Adrenal gland (tissue), 12 donors: Measurements from ENCODE around the gene KMT5B. TPM values are rescaled to one million over a fixed set of nuclear protein-coding genes. Genes with fewer than 3 reads are reported as not detected.

Source experiments
- DNase-seq, 7 donors: peaks; one replicate each; pipeline ENCODE4 v3.0.0-alpha.2; 2019 to 2020
- H3K27ac ChIP-seq, 5 donors: fragments of 200-600 bp; sonication (generic) in 4 of 5; 1 replicate in 3 of 5; 2 replicates in 2 of 5; pipeline versions ENCODE4 v1.5.1 to v1.8.0; 2016 to 2020; ENCODE audit warnings: mild to moderate bottlenecking in 1 of 5
- H3K27me3 ChIP-seq: fragments of 200-600 bp; 2 replicates; pipeline ENCODE4 v1.8.0; 2021
- H3K36me3 ChIP-seq, 2 donors: fragments of 200-600 bp; replicated peaks in 1 of 2; 1 replicate in 1 of 2; 2 replicates in 1 of 2; pipeline versions ENCODE4 v1.5.1 to v1.8.0; 2018 to 2022
- H3K4me1 ChIP-seq, 2 donors: fragments of 200-600 bp; replicated peaks in 1 of 2; 1 replicate in 1 of 2; 2 replicates in 1 of 2; pipeline versions ENCODE4 v1.5.1 to v1.8.0; 2018 to 2021
- H3K4me3 ChIP-seq, 4 donors: fragments of 200-600 bp; sonication (generic) in 3 of 4; one replicate each; pipeline ENCODE4 v1.5.1; 2016 to 2018
- H3K9me3 ChIP-seq, 3 donors: fragments of 200-600 bp; sonication (generic) in 1 of 3; replicated peaks in 1 of 3; 1 replicate in 2 of 3; 2 replicates in 1 of 3; pipeline versions ENCODE4 v1.5.1 to v1.8.0; 2016 to 2021
- CTCF ChIP-seq, 6 experiments: fragments of 450-650 bp in 4 of 6; fragments of 200-600 bp in 2 of 6; sonication (generic) in 1 of 6; IDR thresholded peaks; 1 replicate in 5 of 6; 2 replicates in 1 of 6; pipeline versions ENCODE4 v1.5.1 to v1.8.0; 2016 to 2021; ENCODE audit warnings: antibody characterized with exemption in 6 of 6, mild to moderate bottlenecking in 2 of 6, moderate library complexity in 1 of 6
- POLR2A ChIP-seq, 2 donors: fragments of 450-650 bp; IDR thresholded peaks; one replicate each; pipeline ENCODE4 v1.6.1; 2017; ENCODE audit warnings: antibody characterized with exemption in 2 of 2, mild to moderate bottlenecking in 2 of 2, moderate library complexity in 1 of 2
- WGBS, 4 donors: extraction: QIAGEN DNeasy Blood & Tissue Kit in 2 of 4; methylation state at CpG; one replicate each; pipeline versions ENCODE4 v1.1.5 to v1.1.7; 2013 to 2017; 5-methylcytosine and 5-hydroxymethylcytosine counted together
- intact Hi-C, 2 donors: fragments of 100-400 bp; cut with DNase I; formaldehyde crosslinking; loops; one replicate each; pipeline versions ENCODE4 v1.14.1 to v1.15.0; 2022 to 2023
- polyA plus RNA-seq, 3 donors: library from polyadenylated mRNA; stranded (reverse); fragments of 200-250 nt in 2 of 3; fragments of 350-450 nt in 1 of 3; fragmentation: Illumina TruSeq in 1 of 3; extraction: RNeasy Lipid Tissue Mini Kit (QIAGEN cat#74804) in 1 of 3; gene quantifications; one replicate each; pipeline ENCODE4 v1.2.3, GENCODE V29; 2013 to 2014
- total RNA-seq, 9 donors: library from RNA; depleted of rRNA in 4 of 9; stranded (reverse); fragments of >200 nt in 4 of 9; fragments of 120-200 nt in 1 of 9; fragmentation: NEBNext Ultra II Directional in 1 of 9; extraction: Animal tissue kit (Norgen Biotek cat#: 25700) in 1 of 9; gene quantifications; one replicate each; pipeline versions ENCODE4 v1.1.0 to v1.2.4, GENCODE V29; 2013 to 2023
- donor health status: healthy with polysubstance abuse.
- donor health status: Bipolar disorder and iron deficiency.
- donor health status: DM: yes; HTN: yes; CAD: no.
- donor health status: DM: no; HTN: no; CAD: no.
- donor health status: DM: no; HTN: no; CAD: no.
- donor health status: DM: yes; HTN: yes; CAD: no.

Gene KMT5B
- total and polyA plus RNA-seq, 12 donors, result 22.6 to 121 (median 36.9) TPM

GRCh38 chr11:68211546-68211945 lies 1.6 kb downstream of the KMT5B start:
- Histone ChIP-seq H3K27me3 (no peaks in the 10 kb centered on the region), H3K27ac (peak overlapping the region in 2 of 5 donors; percentile 0 to 85), H3K4me1 (peaks cover 20 to 52% of the 10 kb centered on the region in 2 donors), H3K36me3 (no peaks in the 10 kb centered on the region), H3K4me3 (peak overlapping the region in 2 of 4 donors; percentile 4 to 95), H3K9me3 (no peaks in the 10 kb centered on the region)
- no peak for TF ChIP-seq CTCF (IDR thresholded peaks at IDR 0.05)
- no peak for TF ChIP-seq POLR2A (IDR thresholded peaks at IDR 0.05)
- 20 to 28% (median 25%) methylated on average over 14 of the region's 14 CpGs for WGBS, 4 donors
- peak in 5 of 7 donors; percentile 20 to 58 (median 37) for DNase-seq
- intact Hi-C loops, result no loop called here

- WGBS, 4 donors, result 32 to 42% (median 37%) methylated on average over 5 of the region's 5 CpGs
- Histone ChIP-seq H3K27ac (peak overlapping the region in 3 of 5 donors; percentile 2 to 8 (median 8)), H3K27me3 (no peaks in the 10 kb centered on the region), H3K9me3 (no peaks in the 10 kb centered on the region), H3K36me3 (no peaks in the 10 kb centered on the region), H3K4me1 (peaks cover 15 to 57% of the 10 kb centered on the region in 2 donors), H3K4me3 (no peak overlapping the region)
- TF ChIP-seq POLR2A (IDR thresholded peaks at IDR 0.05) (no peak), CTCF (IDR thresholded peaks at IDR 0.05) (peak; percentile 70 to 83 (median 77))
- peak in 1 of 7 donors; percentile 32 for DNase-seq
- intact Hi-C loops, result loop anchor here in 1 of 2 donors (10.0 kb wide), 2 partner anchors 161 to 191 kb away; partner anchors contain the start of gene ALDH3B1
Observed at GRCh38 chr11:68206211-68206610, 6.9 kb downstream of the KMT5B start.

- H3K9me3 ChIP-seq, result no peaks in the 10 kb centered on the region
- H3K36me3 ChIP-seq, result no peaks in the 10 kb centered on the region
- no peak overlapping the region for H3K4me3 ChIP-seq
- intact Hi-C loops, result loop anchor here in 1 of 2 donors (10.0 kb wide), 2 partner anchors 160 to 190 kb away; partner anchors contain the start of gene ALDH3B1
- no peaks in the 10 kb centered on the region for H3K27me3 ChIP-seq
- TF ChIP-seq CTCF (IDR thresholded peaks at IDR 0.05), result no peak
- TF ChIP-seq POLR2A (IDR thresholded peaks at IDR 0.05), result no peak
- 47 to 56% (median 53%) methylated on average over 5 to 6 of the region's 6 CpGs for whole genome bisulfite sequencing, 4 donors
- H3K4me1 ChIP-seq, result peaks cover 10 to 59% of the 10 kb centered on the region in 2 donors
- peak in 1 of 7 donors; percentile 38 for DNase-seq
- no peak overlapping the region for H3K27ac ChIP-seq
Observed at GRCh38 chr11:68204402-68204801, 8.7 kb downstream of the KMT5B start.

GRCh38 chr11:68202165-68202564 lies 10.9 kb downstream of the KMT5B start:
- 69 to 80% (median 75%) methylated on average over 2 of the region's 2 CpGs for WGBS, 4 donors
- Histone ChIP-seq H3K27ac (no peak overlapping the region), H3K4me1 (peaks cover 3 to 46% of the 10 kb centered on the region in 2 donors), H3K36me3 (no peaks in the 10 kb centered on the region), H3K9me3 (no peaks in the 10 kb centered on the region), H3K27me3 (no peaks in the 10 kb centered on the region), H3K4me3 (no peak overlapping the region)
- intact Hi-C loops, result loop anchor here in 1 of 2 donors (10.0 kb wide), 2 partner anchors 157 to 187 kb away; partner anchors contain the start of gene ALDH3B1
- no peak for DNase-seq
- TF ChIP-seq CTCF (IDR thresholded peaks at IDR 0.05), result no peak
- TF ChIP-seq POLR2A (IDR thresholded peaks at IDR 0.05), result no peak
